ENCODE data around the gene ARHGAP22. TPM values are rescaled to one million over a fixed set of nuclear protein-coding genes. Genes with fewer than 3 reads are reported as not detected.

The ARHGAP22 gene
- polyA plus RNA-seq, 3 donors = 1.5 to 7.8 (median 1.9) TPM

DNA sequence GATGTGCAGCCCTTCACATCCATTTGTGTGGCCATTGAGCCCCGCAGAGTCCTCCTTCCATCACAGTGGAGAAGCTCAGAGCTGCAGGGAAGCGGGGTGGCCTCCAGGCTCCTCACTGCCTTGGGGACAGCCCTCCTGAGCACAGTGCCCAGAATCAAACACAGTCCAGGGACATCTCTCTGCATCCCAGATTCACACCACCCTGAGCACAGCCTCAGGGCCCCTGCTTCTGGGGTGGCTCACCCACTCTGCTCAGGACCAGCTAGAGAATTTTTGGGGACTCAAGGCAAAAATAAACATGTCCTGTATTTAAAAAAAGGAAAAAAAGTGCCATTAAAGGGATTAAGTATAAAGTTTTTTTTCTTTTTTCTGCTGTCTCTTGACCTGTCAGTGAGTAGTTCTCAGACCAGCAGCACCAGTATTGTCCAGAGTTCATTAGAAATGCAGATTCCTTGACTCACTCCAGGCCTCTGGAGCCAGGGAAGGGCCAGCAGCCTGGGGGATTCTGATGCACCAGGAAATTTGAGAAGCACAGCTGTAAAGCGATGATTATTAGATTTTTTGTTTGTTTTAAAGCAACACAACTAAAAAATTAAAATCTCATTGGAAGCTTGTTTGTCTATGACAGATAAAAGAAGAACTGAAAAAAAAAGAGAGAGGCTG lies 61.6 kb downstream of the ARHGAP22 start:
- no peaks in the 10 kb centered on the region for H3K27me3 ChIP-seq (ENCODE audit: control insufficient read depth in 2 of 2, insufficient read depth in 2 of 2, low read length in 2 of 2)
- intact Hi-C loops (cut with micrococcal nuclease) = no loop called here
- H3K27ac ChIP-seq (ENCODE audit: low read depth in 1 of 2, low read length in 2 of 2) = no peak overlapping the region
- H3K9me3 ChIP-seq (replicated peaks in 1 of 2; ENCODE audit: control insufficient read depth in 1 of 2, insufficient read depth in 1 of 2, low read length in 2 of 2) = no peaks in the 10 kb centered on the region
- Mint-ChIP-seq H3K4me3 (no peak overlapping the region), H3K4me1 (no peaks in the 10 kb centered on the region), H3K36me3 (no peaks in the 10 kb centered on the region), H3K27me3 (ENCODE audit: low read depth in 3 of 3) (peaks cover 1 to 4% (median 2%) of the 10 kb centered on the region in 3 donors), H3K9me3 (no peaks in the 10 kb centered on the region), H3K27ac (no peak overlapping the region)
- no peaks in the 10 kb centered on the region for H3K79me2 ChIP-seq (ENCODE audit: insufficient read depth, low read length)
- H3K4me3 ChIP-seq (replicated peaks in 1 of 3; ENCODE audit: low read depth in 2 of 3, low read length in 3 of 3) = no peak overlapping the region
- H3K36me3 ChIP-seq (replicated peaks in 1 of 2; ENCODE audit: control insufficient read depth in 1 of 2, insufficient read depth in 2 of 2, low read length in 2 of 2) = no peaks in the 10 kb centered on the region
- no peak for DNase-seq
- H3K4me1 ChIP-seq (ENCODE audit: control insufficient read depth in 1 of 2, insufficient read depth in 2 of 2, low read length in 2 of 2) = no peaks in the 10 kb centered on the region
- no peak overlapping the region for H3K9ac ChIP-seq (ENCODE audit: insufficient read depth, low read length, poor library complexity, severe bottlenecking)
- TF ChIP-seq, protein P1, sequence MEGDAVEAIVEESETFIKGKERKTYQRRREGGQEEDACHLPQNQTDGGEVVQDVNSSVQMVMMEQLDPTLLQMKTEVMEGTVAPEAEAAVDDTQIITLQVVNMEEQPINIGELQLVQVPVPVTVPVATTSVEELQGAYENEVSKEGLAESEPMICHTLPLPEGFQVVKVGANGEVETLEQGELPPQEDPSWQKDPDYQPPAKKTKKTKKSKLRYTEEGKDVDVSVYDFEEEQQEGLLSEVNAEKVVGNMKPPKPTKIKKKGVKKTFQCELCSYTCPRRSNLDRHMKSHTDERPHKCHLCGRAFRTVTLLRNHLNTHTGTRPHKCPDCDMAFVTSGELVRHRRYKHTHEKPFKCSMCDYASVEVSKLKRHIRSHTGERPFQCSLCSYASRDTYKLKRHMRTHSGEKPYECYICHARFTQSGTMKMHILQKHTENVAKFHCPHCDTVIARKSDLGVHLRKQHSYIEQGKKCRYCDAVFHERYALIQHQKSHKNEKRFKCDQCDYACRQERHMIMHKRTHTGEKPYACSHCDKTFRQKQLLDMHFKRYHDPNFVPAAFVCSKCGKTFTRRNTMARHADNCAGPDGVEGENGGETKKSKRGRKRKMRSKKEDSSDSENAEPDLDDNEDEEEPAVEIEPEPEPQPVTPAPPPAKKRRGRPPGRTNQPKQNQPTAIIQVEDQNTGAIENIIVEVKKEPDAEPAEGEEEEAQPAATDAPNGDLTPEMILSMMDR (IDR thresholded peaks at IDR 0.05) = no peak
- no peaks in the 10 kb centered on the region for H4K20me1 ChIP-seq (ENCODE audit: insufficient read depth, low read length)
- H2AFZ ChIP-seq (ENCODE audit: insufficient read depth, low read depth, low read length, poor library complexity, severe bottlenecking) = no peak overlapping the region
- no peak overlapping the region for H3K4me2 ChIP-seq (replicated peaks; ENCODE audit: extremely low read depth, low read length, poor library complexity, severe bottlenecking)
- WGBS (ENCODE audit: insufficient coverage) = no CpG with 5 or more reads among the region's 3 CpGs

DNA sequence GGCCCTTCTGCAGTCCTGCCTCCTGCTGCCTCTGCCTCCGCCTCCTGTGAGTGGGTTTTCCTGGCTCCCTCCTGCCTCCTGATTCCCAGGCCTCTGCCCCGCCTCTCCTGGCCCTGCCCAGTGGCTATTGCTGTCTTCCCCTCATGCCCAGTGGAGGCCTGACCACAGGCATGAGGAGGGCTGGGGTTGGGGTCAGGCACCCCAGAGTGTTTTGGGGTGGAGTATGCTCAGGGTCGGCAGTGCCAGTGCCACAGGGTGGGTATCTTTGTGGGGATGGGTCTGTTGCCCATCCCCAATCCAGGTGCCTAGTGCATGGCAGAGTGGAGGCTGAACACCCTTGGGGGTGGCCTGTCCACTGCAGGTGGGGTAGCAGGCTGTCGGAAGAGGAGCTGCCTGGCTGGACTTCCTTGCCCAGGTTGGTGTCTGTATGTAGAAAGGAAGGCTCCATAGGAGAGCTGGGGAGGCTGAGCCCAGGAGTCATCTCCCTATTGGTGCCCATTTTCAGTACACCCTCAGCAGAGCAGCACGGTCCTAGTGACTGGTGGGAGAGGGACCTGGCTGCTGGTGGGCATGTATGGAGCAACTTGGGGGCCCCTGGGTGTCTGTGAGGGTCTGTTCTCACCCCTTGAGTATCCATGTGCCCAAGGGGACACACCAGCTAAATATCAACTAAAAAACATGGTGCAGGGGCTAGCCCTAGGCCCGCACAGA lies 62.2 kb downstream of the ARHGAP22 start:
- Mint-ChIP-seq H3K4me1 (no peaks in the 10 kb centered on the region), H3K9me3 (peaks cover 0 to 3% (median 0%) of the 10 kb centered on the region in 7 donors), H3K36me3 (no peaks in the 10 kb centered on the region), H3K4me3 (no peak overlapping the region), H3K27me3 (ENCODE audit: low read depth in 3 of 3) (peaks cover 1 to 4% (median 2%) of the 10 kb centered on the region in 3 donors), H3K27ac (no peak overlapping the region)
- Histone ChIP-seq H3K9ac (ENCODE audit: insufficient read depth, low read length, poor library complexity, severe bottlenecking) (no peak overlapping the region), H3K79me2 (ENCODE audit: insufficient read depth, low read length) (no peaks in the 10 kb centered on the region), H3K4me2 (replicated peaks; ENCODE audit: extremely low read depth, low read length, poor library complexity, severe bottlenecking) (no peak overlapping the region), H3K27me3 (ENCODE audit: control insufficient read depth in 2 of 2, insufficient read depth in 2 of 2, low read length in 2 of 2) (no peaks in the 10 kb centered on the region), H3K9me3 (replicated peaks in 1 of 2; ENCODE audit: control insufficient read depth in 1 of 2, insufficient read depth in 1 of 2, low read length in 2 of 2) (no peaks in the 10 kb centered on the region), H3K36me3 (replicated peaks in 1 of 2; ENCODE audit: control insufficient read depth in 1 of 2, insufficient read depth in 2 of 2, low read length in 2 of 2) (no peaks in the 10 kb centered on the region), H3K4me1 (ENCODE audit: control insufficient read depth in 1 of 2, insufficient read depth in 2 of 2, low read length in 2 of 2) (no peaks in the 10 kb centered on the region), H3K4me3 (replicated peaks in 1 of 3; ENCODE audit: low read depth in 2 of 3, low read length in 3 of 3) (no peak overlapping the region), H4K20me1 (ENCODE audit: insufficient read depth, low read length) (no peaks in the 10 kb centered on the region), H3K27ac (ENCODE audit: low read depth in 1 of 2, low read length in 2 of 2) (no peak overlapping the region), H2AFZ (ENCODE audit: insufficient read depth, low read depth, low read length, poor library complexity, severe bottlenecking) (no peak overlapping the region)
- no peak for DNase-seq
- WGBS (ENCODE audit: insufficient coverage) = 96% methylated on average over 3 of the region's 6 CpGs
- TF ChIP-seq, protein P1 (IDR thresholded peaks at IDR 0.05) = no peak
- intact Hi-C loops (cut with micrococcal nuclease) = no loop called here

Measured in CD14-positive monocyte (primary cell).